Lower lobe of right lung (tissue), 2 donors: ENCODE measurements around the gene TMEM185A. TPM values are rescaled to one million over a fixed set of nuclear protein-coding genes. Genes with fewer than 3 reads are reported as not detected.
"Not testable (repeated sequence)": the region's sequence is repeated elsewhere in the genome, so short reads cannot be mapped to it uniquely, and the experiment has no call there.

Source experiments
- ATAC-seq, 2 donors: fragments of 200-7000 bp; cut with Tn5 transposase; one replicate each; pipeline ENCODE4 v1.9.1; 2020 to 2022; ENCODE audit warnings: mild to moderate bottlenecking in 2 of 2, moderate library complexity in 2 of 2
- DNase-seq: peaks from one replicate; pipeline ENCODE4 v3.0.0-alpha.2; 2020
- H3K27ac ChIP-seq: fragments of 200-600 bp; one replicate; pipeline ENCODE4 v1.8.0; 2022
- H3K27me3 ChIP-seq: fragments of 200-600 bp; one replicate; pipeline ENCODE4 v1.8.0; 2022; ENCODE audit warnings: low read depth
- H3K36me3 ChIP-seq: fragments of 200-600 bp; one replicate; pipeline ENCODE4 v1.8.0; 2022; ENCODE audit warnings: mild to moderate bottlenecking
- H3K4me1 ChIP-seq: fragments of 200-600 bp; one replicate; pipeline ENCODE4 v1.8.0; 2022
- H3K4me3 ChIP-seq: fragments of 200-600 bp; one replicate; pipeline ENCODE4 v1.8.0; 2022; ENCODE audit warnings: mild to moderate bottlenecking
- H3K9me3 ChIP-seq: fragments of 200-600 bp; one replicate; pipeline ENCODE4 v1.8.0; 2022
- intact Hi-C: fragments of 100-400 bp; cut with DNase I; formaldehyde crosslinking; loops from one replicate; pipeline ENCODE4 v1.11.0; 2022
- long read RNA-seq: library from polyadenylated mRNA; unstranded; transcript quantifications from one replicate; pipeline ENCODE4 v2.0.0, GENCODE V29; 2021
- total RNA-seq: library from RNA; stranded (reverse); fragmentation: NEBNext Ultra II Directional; extraction: Animal tissue kit (Norgen Biotek cat#: 25700); gene quantifications from one replicate; pipeline ENCODE4 v1.2.1, GENCODE V29; 2021
- TF ChIP-seq, protein P1 (sequence below): fragments of 200-600 bp; IDR thresholded peaks from one replicate; pipeline ENCODE4 v1.8.0; 2022; ENCODE audit warnings: antibody characterized with exemption, mild to moderate bottlenecking
- donor health status: DM: no; HTN: yes; CAD: no; lungs with severe emphysema.

Gene TMEM185A
- 19.9 TPM for total RNA-seq
- long read RNA-seq, transcript TMEM185A-207 (7 exons, 2,840 nt) = major isoform, 10 of 23 reads
- long read RNA-seq, partial matches to known transcripts = 2 of 23 reads
- long read RNA-seq, other reads (novel, unspliced or antisense) = 6 of 23 reads

DNA sequence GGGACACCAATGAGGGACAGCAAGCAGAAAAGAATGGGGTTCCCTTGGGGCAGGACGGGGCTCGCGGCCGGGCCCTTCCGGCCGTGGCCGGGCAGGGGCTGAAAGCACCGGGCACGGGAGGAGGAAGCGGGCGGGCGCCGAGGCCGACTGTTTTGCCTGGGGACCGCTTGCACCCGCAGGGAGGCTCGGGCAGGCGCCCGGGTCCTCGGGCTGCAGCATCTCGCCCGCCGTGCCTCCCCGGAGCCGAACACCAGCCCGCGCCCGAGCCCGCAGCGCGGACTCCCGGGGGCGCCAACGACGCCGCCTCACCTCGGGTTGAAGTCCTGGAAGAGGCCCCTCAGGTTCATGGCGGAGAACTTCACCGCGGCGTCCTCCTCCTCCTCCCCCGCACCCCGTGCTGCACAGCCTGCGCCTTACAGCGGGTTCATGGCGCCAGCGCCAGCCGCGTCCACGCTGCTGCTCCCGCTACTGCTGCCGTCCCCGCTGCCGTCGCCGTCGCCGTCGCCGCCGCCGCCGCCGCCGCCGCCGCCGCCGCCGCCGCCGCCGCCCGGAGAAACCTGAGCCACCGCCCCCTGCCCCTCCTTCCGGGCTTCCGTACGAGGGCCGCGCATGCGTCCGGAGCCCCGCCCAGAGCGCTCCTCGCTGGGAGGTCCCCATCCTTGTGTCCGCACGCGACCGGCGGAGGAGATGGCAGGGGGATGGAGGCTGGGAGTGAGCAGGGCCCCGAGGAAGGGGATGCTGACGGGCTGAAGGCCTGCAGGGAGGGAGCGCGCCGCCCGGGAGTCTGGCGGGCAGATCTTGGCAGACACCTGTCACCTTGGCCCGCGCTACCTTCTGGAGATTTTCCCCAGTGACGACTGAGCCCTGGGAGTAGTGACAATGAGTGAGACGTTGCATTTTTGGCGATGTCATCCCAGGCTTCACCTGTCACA, at the start of gene TMEM185A:
Gene TMEM185A (minus strand): TSS at position 559 of the 932 bp plus-strand sequence. CDS start 212 bp downstream, at position 347.
- DNase-seq (peak; percentile 81), ATAC-seq (peak; percentile 91 to 94)
- Histone ChIP-seq H3K27me3 (no peaks in the 10 kb centered on the region), H3K4me3 (peak within 1 kb of the TSS; percentile 79), H3K4me1 (no peaks in the 10 kb centered on the region), H3K9me3 (no peaks in the 10 kb centered on the region), H3K36me3 (no peaks in the 10 kb centered on the region), H3K27ac (peak within 1 kb of the TSS; percentile 67)
- intact Hi-C loops = no loop called here
- TF ChIP-seq, protein P1, sequence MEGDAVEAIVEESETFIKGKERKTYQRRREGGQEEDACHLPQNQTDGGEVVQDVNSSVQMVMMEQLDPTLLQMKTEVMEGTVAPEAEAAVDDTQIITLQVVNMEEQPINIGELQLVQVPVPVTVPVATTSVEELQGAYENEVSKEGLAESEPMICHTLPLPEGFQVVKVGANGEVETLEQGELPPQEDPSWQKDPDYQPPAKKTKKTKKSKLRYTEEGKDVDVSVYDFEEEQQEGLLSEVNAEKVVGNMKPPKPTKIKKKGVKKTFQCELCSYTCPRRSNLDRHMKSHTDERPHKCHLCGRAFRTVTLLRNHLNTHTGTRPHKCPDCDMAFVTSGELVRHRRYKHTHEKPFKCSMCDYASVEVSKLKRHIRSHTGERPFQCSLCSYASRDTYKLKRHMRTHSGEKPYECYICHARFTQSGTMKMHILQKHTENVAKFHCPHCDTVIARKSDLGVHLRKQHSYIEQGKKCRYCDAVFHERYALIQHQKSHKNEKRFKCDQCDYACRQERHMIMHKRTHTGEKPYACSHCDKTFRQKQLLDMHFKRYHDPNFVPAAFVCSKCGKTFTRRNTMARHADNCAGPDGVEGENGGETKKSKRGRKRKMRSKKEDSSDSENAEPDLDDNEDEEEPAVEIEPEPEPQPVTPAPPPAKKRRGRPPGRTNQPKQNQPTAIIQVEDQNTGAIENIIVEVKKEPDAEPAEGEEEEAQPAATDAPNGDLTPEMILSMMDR = no peak

DNA sequence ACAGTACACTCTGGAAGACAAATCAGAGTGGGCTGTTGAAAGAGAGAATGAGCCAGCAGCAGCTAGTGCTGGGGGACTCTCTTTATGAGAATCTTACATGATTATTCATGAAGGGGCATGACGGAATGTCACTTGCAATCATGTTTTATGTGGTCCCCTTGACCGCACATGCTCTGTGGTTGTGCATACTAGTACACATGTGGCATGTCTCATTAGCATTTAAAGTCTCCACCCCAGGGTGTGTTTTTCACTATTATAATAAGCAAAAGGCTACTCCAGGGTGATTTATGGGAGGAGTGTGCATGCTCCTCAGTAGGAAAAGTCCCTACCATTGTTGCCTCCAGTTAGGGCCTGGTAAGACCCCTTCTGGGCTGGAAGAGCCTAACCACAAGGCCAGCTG, 49.6 kb upstream of the TMEM185A start:
- Histone ChIP-seq H3K9me3 (no peaks in the 10 kb centered on the region), H3K27ac (no peak overlapping the region), H3K27me3 (no peaks in the 10 kb centered on the region), H3K4me1 (no peaks in the 10 kb centered on the region), H3K36me3 (no peaks in the 10 kb centered on the region), H3K4me3 (no peak overlapping the region)
- ATAC-seq (no peak), DNase-seq (no peak)
- intact Hi-C loops = no loop called here
- TF ChIP-seq, protein P1 = no peak

DNA sequence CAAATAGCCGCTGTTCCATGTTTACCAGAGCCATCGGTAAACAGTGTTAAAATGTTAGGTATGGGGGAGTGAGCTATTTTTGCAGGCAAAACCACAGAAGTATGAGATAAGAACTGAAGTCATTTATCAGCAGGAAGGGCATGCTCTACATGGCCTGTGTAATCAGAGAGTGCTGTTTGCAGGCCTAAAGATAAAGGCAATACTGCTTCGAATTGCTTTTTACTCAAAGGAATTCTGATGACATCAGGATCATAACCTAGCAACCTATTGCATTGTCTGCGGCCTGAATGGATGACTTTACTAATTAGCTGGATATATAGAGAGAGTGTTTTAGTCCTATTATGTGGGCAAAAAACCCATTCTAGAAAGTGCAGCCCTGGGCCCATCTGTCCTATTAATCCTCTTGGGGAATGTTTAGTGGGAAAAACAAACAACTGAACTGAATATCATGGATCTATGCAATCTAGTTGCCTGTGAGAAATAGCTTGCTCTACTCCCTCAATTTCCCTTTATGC, 47.6 kb upstream of the TMEM185A start:
- intact Hi-C loops, H3K27ac ChIP-seq, H3K9me3 ChIP-seq, H3K27me3 ChIP-seq, DNase-seq, H3K4me1 ChIP-seq, H3K36me3 ChIP-seq, H3K4me3 ChIP-seq, ATAC-seq: not testable (repeated sequence)

DNA sequence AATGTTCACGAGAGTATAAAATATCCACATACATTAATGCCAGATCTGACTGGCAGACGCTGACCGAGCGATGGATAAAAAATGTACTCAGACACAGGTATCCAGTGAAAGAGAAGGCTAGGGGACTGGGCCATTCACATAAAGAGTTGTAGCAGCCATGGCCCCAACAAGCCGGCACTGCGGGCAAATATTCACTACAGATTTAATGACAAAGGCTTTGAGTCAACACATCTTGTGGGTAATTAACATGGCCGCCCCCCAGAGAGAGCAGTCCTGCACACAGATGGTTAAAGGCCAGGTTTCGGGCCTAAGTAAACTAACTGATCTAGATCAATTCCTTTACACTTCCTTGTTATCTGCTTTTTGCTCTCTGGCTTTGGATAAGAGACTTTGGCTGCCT, 44.0 kb upstream of the TMEM185A start:
- intact Hi-C loops, H3K9me3 ChIP-seq, H3K4me3 ChIP-seq, ATAC-seq, H3K36me3 ChIP-seq, DNase-seq, H3K4me1 ChIP-seq, H3K27ac ChIP-seq, H3K27me3 ChIP-seq: not testable (repeated sequence)

DNA sequence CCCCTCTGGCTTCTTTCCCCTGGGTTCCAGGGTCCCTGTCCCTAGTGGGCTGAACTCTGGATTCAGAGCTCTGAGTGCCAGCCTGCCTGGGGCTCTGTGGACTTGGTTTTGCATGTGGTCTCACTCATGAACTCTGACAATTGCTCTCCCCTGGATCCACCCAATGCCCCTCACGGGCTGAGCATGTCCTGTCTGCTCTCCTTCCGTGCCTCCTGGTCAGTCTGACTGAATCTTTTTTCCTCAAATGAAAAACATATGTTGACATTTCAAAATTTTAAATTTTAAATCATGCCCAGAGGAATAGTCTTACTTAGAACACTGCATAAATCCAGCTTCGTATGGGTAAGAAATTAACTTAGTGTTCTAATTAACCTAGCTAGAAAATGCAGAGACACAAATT, 43.5 kb upstream of the TMEM185A start:
- H3K36me3 ChIP-seq, H3K27me3 ChIP-seq, H3K4me3 ChIP-seq, ATAC-seq, H3K9me3 ChIP-seq, H3K4me1 ChIP-seq, DNase-seq, H3K27ac ChIP-seq, intact Hi-C loops: not testable (repeated sequence)

DNA sequence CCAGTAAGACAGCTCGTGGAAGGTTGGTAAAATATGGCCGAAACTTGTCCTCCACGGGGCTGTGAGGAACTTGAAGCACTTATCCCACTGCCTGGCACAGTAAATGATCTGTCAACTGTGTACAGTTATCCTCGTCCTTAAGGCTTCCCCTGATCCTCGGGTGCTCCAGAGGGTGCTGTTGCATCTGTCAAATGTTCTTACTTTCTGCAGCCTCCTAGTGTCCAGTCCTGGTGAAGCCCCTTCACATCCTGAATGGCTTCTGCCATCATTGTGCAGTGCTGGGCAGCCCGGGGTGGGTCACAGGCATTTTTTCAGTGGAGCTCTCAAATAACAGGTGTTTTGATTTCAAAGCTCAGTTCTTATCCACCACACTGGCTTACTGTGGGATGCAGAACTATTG, 29.0 kb upstream of the TMEM185A start:
- H3K27me3 ChIP-seq, H3K27ac ChIP-seq, DNase-seq, intact Hi-C loops, H3K4me3 ChIP-seq, H3K9me3 ChIP-seq, H3K4me1 ChIP-seq, H3K36me3 ChIP-seq, ATAC-seq: not testable (repeated sequence)

DNA sequence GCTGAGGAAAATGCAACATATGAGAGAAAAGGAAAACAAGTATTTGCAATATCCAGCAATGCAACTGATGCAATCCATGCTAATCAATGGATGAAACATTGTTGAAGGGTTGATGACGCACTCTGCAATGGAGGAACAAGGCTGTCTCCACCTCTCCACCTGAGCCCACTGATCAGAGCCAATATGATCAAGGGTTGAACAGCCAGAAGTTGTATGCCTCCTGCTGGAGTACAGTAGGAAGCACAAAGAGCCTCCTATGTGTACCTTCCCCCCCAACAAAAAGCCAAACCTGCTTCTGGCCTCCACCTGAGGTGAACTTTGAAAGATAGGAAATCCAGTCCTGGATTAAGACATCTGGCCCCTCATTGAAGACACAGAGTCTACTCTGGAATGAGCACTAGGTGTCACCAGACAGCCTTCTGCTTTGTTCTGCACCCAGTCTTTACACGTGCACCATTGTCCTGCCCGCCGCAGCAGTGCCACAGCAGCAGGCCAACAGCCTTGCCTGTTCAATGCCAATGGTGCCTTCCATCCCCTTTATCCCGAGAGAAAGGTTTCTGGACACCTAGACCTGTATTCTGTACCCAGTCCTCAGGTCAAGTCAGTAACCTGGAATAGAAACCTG, 24.8 kb upstream of the TMEM185A start:
- H3K4me3 ChIP-seq, ATAC-seq: not testable (repeated sequence)

More for the DNA sequence above, 24.8 kb upstream of the TMEM185A start:
- DNase-seq, H3K4me1 ChIP-seq, H3K27me3 ChIP-seq, H3K36me3 ChIP-seq, intact Hi-C loops, H3K27ac ChIP-seq, H3K9me3 ChIP-seq: not testable (repeated sequence)
